Ascending aorta (tissue), 2 donors: ENCODE results near the gene ATP10B. TPM values are rescaled to one million over a fixed set of nuclear protein-coding genes. Genes with fewer than 3 reads are reported as not detected.

Experiments
- DNase-seq, 2 donors: peaks; one replicate each; pipeline ENCODE4 v3.0.0-alpha.2; 2019; ENCODE audit warnings: low spot score in 2 of 2
- H3K27ac ChIP-seq, 2 donors: fragments of 200-600 bp; sonication (generic); one replicate each; pipeline ENCODE4 v1.5.1; 2016 to 2017; ENCODE audit warnings: mild to moderate bottlenecking in 1 of 2
- H3K27me3 ChIP-seq: fragments of 200-600 bp; sonication (generic); one replicate; pipeline ENCODE4 v1.5.1; 2017
- H3K36me3 ChIP-seq, 2 donors: fragments of 200-600 bp; sonication (generic); one replicate each; pipeline ENCODE4 v1.5.1; 2016
- H3K4me1 ChIP-seq, 2 donors: fragments of 200-600 bp; sonication (generic); one replicate each; pipeline ENCODE4 v1.5.1; 2016 to 2017; ENCODE audit warnings: mild to moderate bottlenecking in 1 of 2
- H3K4me3 ChIP-seq, 2 donors: fragments of 200-600 bp; sonication (generic); one replicate each; pipeline ENCODE4 v1.5.1; 2016 to 2017; ENCODE audit warnings: mild to moderate bottlenecking in 1 of 2
- H3K9me3 ChIP-seq, 2 donors: fragments of 200-600 bp; sonication (generic); one replicate each; pipeline ENCODE4 v1.5.1; 2016
- CTCF ChIP-seq, 3 experiments: fragments of 200-600 bp in 2 of 3; fragments of 450-650 bp in 1 of 3; sonication (generic) in 2 of 3; IDR thresholded peaks; one replicate each; pipeline ENCODE4 v1.5.1; 2016 to 2019; ENCODE audit warnings: antibody characterized with exemption in 3 of 3, mild to moderate bottlenecking in 1 of 3, moderate library complexity in 1 of 3
- intact Hi-C: fragments of 100-400 bp; cut with DNase I; formaldehyde crosslinking; loops from one replicate; pipeline ENCODE4 v1.15.1; 2023
- total RNA-seq: library from RNA; depleted of rRNA; stranded (reverse); fragments of >200 nt; gene quantifications from one replicate; pipeline ENCODE4 v1.1.0, GENCODE V29; 2016

Gene ATP10B
- total RNA-seq, 1 donor from 2014 or later = 0.43 TPM

- intact Hi-C loops = no loop called here
- Histone ChIP-seq H3K4me3 (no peak overlapping the region), H3K9me3 (no peaks in the 10 kb centered on the region), H3K36me3 (no peaks in the 10 kb centered on the region), H3K27ac (no peak overlapping the region), H3K4me1 (no peaks in the 10 kb centered on the region), H3K27me3 (no peaks in the 10 kb centered on the region)
- TF ChIP-seq CTCF (IDR thresholded peaks at IDR 0.05) = no peak
- DNase-seq = no peak
Measured at GRCh38 chr5:160628619-160628968, 223.4 kb downstream of the ATP10B start.

DNA sequence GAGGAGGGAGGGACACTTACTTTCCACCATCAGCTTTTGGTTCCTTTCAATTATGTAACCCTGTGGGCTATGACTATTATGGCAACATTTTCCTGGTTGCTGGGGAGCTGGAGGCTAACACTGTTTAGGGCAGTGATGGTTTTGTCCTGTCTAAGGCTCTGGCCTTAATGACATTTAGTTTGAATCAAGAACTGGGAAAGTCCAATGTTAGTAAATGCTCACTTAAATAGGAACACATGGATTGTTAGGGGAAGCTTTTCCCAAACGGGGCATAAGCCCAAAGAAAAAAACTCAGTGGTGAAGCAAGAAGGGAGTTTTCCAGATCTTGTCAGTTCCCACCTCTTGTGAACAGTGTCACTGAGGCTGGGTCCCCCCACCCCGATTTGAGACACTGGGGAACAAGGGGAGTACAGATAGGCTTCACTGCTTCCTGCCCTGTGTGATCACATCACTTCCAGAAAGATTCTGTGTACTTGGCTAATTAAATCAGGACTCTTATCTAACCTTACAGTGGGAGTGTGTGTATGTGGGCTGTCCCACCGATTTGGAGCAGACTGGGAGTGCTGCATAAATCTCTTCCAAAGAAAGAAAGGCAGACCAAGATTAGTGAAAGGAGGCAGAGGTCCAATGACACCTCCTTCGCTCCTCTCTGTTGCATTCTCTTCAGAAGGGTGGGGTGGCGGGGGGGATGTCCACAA, 223.9 kb downstream of the ATP10B start:
- H3K4me3 ChIP-seq = no peak overlapping the region
- intact Hi-C loops = no loop called here
- H3K27me3 ChIP-seq = no peaks in the 10 kb centered on the region
- no peak for DNase-seq
- TF ChIP-seq CTCF (IDR thresholded peaks at IDR 0.05) = no peak
- no peaks in the 10 kb centered on the region for H3K4me1 ChIP-seq
- H3K9me3 ChIP-seq = no peaks in the 10 kb centered on the region
- H3K36me3 ChIP-seq = no peaks in the 10 kb centered on the region
- no peak overlapping the region for H3K27ac ChIP-seq

DNA sequence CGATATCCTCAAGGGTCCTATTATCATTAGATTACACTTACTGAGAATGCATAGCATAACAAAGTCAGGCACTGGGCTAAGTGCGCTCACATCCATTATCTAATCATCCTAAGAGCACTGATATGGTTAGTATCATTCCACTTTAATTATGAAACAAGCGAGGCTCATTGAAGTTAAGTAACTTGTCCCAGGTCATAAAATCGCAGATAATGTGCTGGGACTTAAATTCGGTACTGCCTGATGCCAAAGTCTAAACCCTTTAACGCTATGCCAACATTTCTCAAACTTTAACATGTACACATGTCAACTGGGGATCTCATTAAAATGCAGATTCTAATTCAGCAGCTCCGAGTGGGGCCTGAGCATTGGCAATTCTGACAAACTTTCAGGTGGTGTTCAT, 225.7 kb downstream of the ATP10B start:
- no peak for DNase-seq
- intact Hi-C loops = no loop called here
- H3K27me3 ChIP-seq = no peaks in the 10 kb centered on the region
- H3K27ac ChIP-seq = no peak overlapping the region
- no peak for TF ChIP-seq CTCF (IDR thresholded peaks at IDR 0.05)
- H3K9me3 ChIP-seq = no peaks in the 10 kb centered on the region
- H3K4me1 ChIP-seq = no peaks in the 10 kb centered on the region
- H3K4me3 ChIP-seq = no peak overlapping the region
- H3K36me3 ChIP-seq = no peaks in the 10 kb centered on the region

DNA sequence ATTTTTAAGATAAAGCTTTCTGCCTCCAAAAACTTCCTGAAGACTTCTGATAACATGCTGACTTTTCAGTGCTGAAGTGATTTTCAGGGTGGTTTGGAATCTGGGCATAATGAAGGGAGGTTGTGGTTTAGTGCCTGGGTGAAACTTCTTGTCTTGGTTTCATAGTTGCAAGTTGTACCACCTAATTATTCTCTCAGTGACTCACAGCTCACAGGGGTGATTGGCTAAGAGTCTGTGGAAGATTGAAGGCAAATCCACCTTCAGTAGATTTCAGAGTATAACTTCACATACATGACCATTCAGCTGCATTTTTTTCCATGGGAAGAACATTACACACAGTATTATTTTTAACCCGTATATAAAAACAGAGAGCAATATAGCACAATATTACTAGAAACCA, 230.5 kb downstream of the ATP10B start:
- no peak for TF ChIP-seq CTCF (IDR thresholded peaks at IDR 0.05)
- no peak overlapping the region for H3K27ac ChIP-seq
- no peak for DNase-seq
- intact Hi-C loops = no loop called here
- no peaks in the 10 kb centered on the region for H3K27me3 ChIP-seq
- no peaks in the 10 kb centered on the region for H3K4me1 ChIP-seq
- H3K9me3 ChIP-seq = no peaks in the 10 kb centered on the region
- no peaks in the 10 kb centered on the region for H3K36me3 ChIP-seq
- H3K4me3 ChIP-seq = no peak overlapping the region

GRCh38 chr5:160620401-160620800, 231.6 kb downstream of the ATP10B start:
- H3K4me3 ChIP-seq = no peak overlapping the region
- intact Hi-C loops = no loop called here
- no peaks in the 10 kb centered on the region for H3K27me3 ChIP-seq
- H3K27ac ChIP-seq = no peak overlapping the region
- H3K36me3 ChIP-seq = no peaks in the 10 kb centered on the region
- H3K9me3 ChIP-seq = no peaks in the 10 kb centered on the region
- H3K4me1 ChIP-seq = no peaks in the 10 kb centered on the region
- no peak for DNase-seq
- no peak for TF ChIP-seq CTCF (IDR thresholded peaks at IDR 0.05)

GRCh38 chr5:160619381-160619780, 232.6 kb downstream of the ATP10B start:
- no peak overlapping the region for H3K27ac ChIP-seq
- H3K36me3 ChIP-seq = no peaks in the 10 kb centered on the region
- no peak for DNase-seq
- no peak overlapping the region for H3K4me3 ChIP-seq
- no peaks in the 10 kb centered on the region for H3K4me1 ChIP-seq
- no peak for TF ChIP-seq CTCF (IDR thresholded peaks at IDR 0.05)
- H3K27me3 ChIP-seq = no peaks in the 10 kb centered on the region
- H3K9me3 ChIP-seq = no peaks in the 10 kb centered on the region
- intact Hi-C loops = no loop called here
